ENCODE results near the gene PRR14L. TPM values are rescaled to one million over a fixed set of nuclear protein-coding genes. Genes with fewer than 3 reads are reported as not detected.

PRR14L gene
- polyA plus RNA-seq, 3 donors: 13.2 to 41.4 (median 14.6) TPM

GRCh38 chr22:31681349-31682345, 68.3 kb downstream of the PRR14L start:
- Histone ChIP-seq H3K27me3 (ENCODE audit: control insufficient read depth in 2 of 2, insufficient read depth in 2 of 2, low read length in 2 of 2) (no peaks in the 10 kb centered on the region), H3K27ac (ENCODE audit: low read depth in 1 of 2, low read length in 2 of 2) (peak overlapping the region in 1 of 2 donors; percentile 2), H3K4me1 (ENCODE audit: control insufficient read depth in 1 of 2, insufficient read depth in 2 of 2, low read length in 2 of 2) (peaks cover 11 to 16% of the 10 kb centered on the region in 2 donors), H3K4me2 (replicated peaks; ENCODE audit: extremely low read depth, low read length, poor library complexity, severe bottlenecking) (no peak overlapping the region), H4K20me1 (ENCODE audit: insufficient read depth, low read length) (no peaks in the 10 kb centered on the region), H3K36me3 (replicated peaks in 1 of 2; ENCODE audit: control insufficient read depth in 1 of 2, insufficient read depth in 2 of 2, low read length in 2 of 2) (peaks cover 37 to 46% of the 10 kb centered on the region in 2 donors), H3K9ac (ENCODE audit: insufficient read depth, low read length, poor library complexity, severe bottlenecking) (no peak overlapping the region), H3K4me3 (replicated peaks in 1 of 3; ENCODE audit: low read depth in 2 of 3, low read length in 3 of 3) (no peak overlapping the region), H2AFZ (ENCODE audit: insufficient read depth, low read depth, low read length, poor library complexity, severe bottlenecking) (no peak overlapping the region), H3K79me2 (ENCODE audit: insufficient read depth, low read length) (no peaks in the 10 kb centered on the region), H3K9me3 (replicated peaks in 1 of 2; ENCODE audit: control insufficient read depth in 1 of 2, insufficient read depth in 1 of 2, low read length in 2 of 2) (no peaks in the 10 kb centered on the region)
- Mint-ChIP-seq H3K4me1 (peaks cover 14% of the 10 kb centered on the region), H3K27me3 (ENCODE audit: low read depth in 3 of 3) (no peaks in the 10 kb centered on the region), H3K36me3 (peaks cover 41 to 51% of the 10 kb centered on the region in 2 donors), H3K9me3 (no peaks in the 10 kb centered on the region), H3K4me3 (no peak overlapping the region), H3K27ac (peak overlapping the region in 3 of 7 donors; percentile 13 to 45 (median 28))
- 97% methylated on average over 14 of the region's 17 CpGs for WGBS (ENCODE audit: insufficient coverage)
- intact Hi-C loops (cut with micrococcal nuclease): no loop called here
- no peak for DNase-seq
- TF ChIP-seq CTCF (IDR thresholded peaks at IDR 0.05): no peak

- Histone ChIP-seq H3K27me3 (ENCODE audit: control insufficient read depth in 2 of 2, insufficient read depth in 2 of 2, low read length in 2 of 2) (no peaks in the 10 kb centered on the region), H3K4me1 (ENCODE audit: control insufficient read depth in 1 of 2, insufficient read depth in 2 of 2, low read length in 2 of 2) (peaks cover 17 to 21% of the 10 kb centered on the region in 2 donors), H4K20me1 (ENCODE audit: insufficient read depth, low read length) (no peaks in the 10 kb centered on the region), H3K36me3 (replicated peaks in 1 of 2; ENCODE audit: control insufficient read depth in 1 of 2, insufficient read depth in 2 of 2, low read length in 2 of 2) (peaks cover 32 to 40% of the 10 kb centered on the region in 2 donors), H3K4me2 (replicated peaks; ENCODE audit: extremely low read depth, low read length, poor library complexity, severe bottlenecking) (no peak overlapping the region), H3K9ac (ENCODE audit: insufficient read depth, low read length, poor library complexity, severe bottlenecking) (no peak overlapping the region), H3K4me3 (replicated peaks in 1 of 3; ENCODE audit: low read depth in 2 of 3, low read length in 3 of 3) (no peak overlapping the region), H3K9me3 (replicated peaks in 1 of 2; ENCODE audit: control insufficient read depth in 1 of 2, insufficient read depth in 1 of 2, low read length in 2 of 2) (no peaks in the 10 kb centered on the region), H3K27ac (ENCODE audit: low read depth in 1 of 2, low read length in 2 of 2) (no peak overlapping the region), H3K79me2 (ENCODE audit: insufficient read depth, low read length) (no peaks in the 10 kb centered on the region), H2AFZ (ENCODE audit: insufficient read depth, low read depth, low read length, poor library complexity, severe bottlenecking) (no peak overlapping the region)
- peak; percentile 12 to 29 (median 13) for DNase-seq
- no peaks in the 10 kb centered on the region for H3K9me3 Mint-ChIP-seq
- peak overlapping the region in 1 of 7 donors; percentile 70 for H3K27ac Mint-ChIP-seq
- whole genome bisulfite sequencing (ENCODE audit: insufficient coverage): 69% methylated on average over 6 of the region's 9 CpGs
- no peak for TF ChIP-seq CTCF (IDR thresholded peaks at IDR 0.05)
- peaks cover 21% of the 10 kb centered on the region for H3K4me1 Mint-ChIP-seq
- H3K4me3 Mint-ChIP-seq: no peak overlapping the region
- intact Hi-C loops (cut with micrococcal nuclease): no loop called here
- H3K36me3 Mint-ChIP-seq: peaks cover 36 to 43% of the 10 kb centered on the region in 2 donors
- no peaks in the 10 kb centered on the region for H3K27me3 Mint-ChIP-seq (ENCODE audit: low read depth in 3 of 3)
Measured at GRCh38 chr22:31680861-31681341, 69.0 kb downstream of the PRR14L start.

Measured in CD14-positive monocyte (primary cell).